OCI-LY3 (cell line): Measurements from ENCODE around the gene COL6A3.

Experiments
- CTCF ChIP-seq: fragments of 200-600, 300-600 bp; sonication (generic); IDR thresholded peaks from 2 replicates; pipeline ENCODE4 v1.5.1; 2014; ENCODE audit warnings: antibody characterized with exemption, low read length, low read depth
- EZH2phosphoT487 ChIP-seq: fragments of 200-600 bp; shearing (Covaris generic); IDR thresholded peaks from 2 replicates; pipeline ENCODE4 v1.6.1; 2018; ENCODE audit warnings: antibody characterized with exemption, mixed run types, low read depth

- TF ChIP-seq CTCF, result no peak
- no peak for TF ChIP-seq EZH2phosphoT487
These were observed 29.8 kb downstream of the COL6A3 start for GRCh38 chr2:237383991-237384671.
